ENCODE data around the gene POLR1F. TPM values are rescaled to one million over a fixed set of nuclear protein-coding genes. Genes with fewer than 3 reads are reported as not detected.
A peak's percentile ranks its signal among the peaks of the same experiment; 100 is the strongest.

POLR1F gene
- total RNA-seq = 10 to 100 TPM in 1 of 2 donors, 1 to 10 TPM in 1; 6.6 to 20.9 TPM

- ATAC-seq (ENCODE audit: insufficient number of reproducible peaks, low FRiP score, low read depth) = peak; percentile 90
- Histone ChIP-seq H3K9me3 (no peaks in the 10 kb centered on the region), H3K27me3 (replicated peaks; ENCODE audit: insufficient read depth) (no peaks in the 10 kb centered on the region), H3K4me1 (ENCODE audit: control insufficient read depth in 1 of 2, low read depth in 2 of 2) (peaks cover 6 to 24% of the 10 kb centered on the region in 2 donors), H3K36me3 (no peaks in the 10 kb centered on the region), H3K4me3 (peak within 1 kb of the TSS; percentile 86), H3K27ac (peak within 1 kb of the TSS; percentile 38 to 60)
- peak; percentile 89 for TF ChIP-seq CTCF (IDR thresholded peaks at IDR 0.05)
- DNase-seq (ENCODE audit: low spot score) = peak; percentile 70
Observed at GRCh38 chr7:19708397-19709248, at the start of gene POLR1F. TSS of gene POLR1F (minus strand) at chr7:19709037. CDS start at chr7:19709016, 21 bp downstream.

GRCh38 chr7:19754521-19755116, 45.8 kb upstream of the POLR1F start:
- H3K27me3 ChIP-seq (replicated peaks; ENCODE audit: insufficient read depth) = no peaks in the 10 kb centered on the region
- H3K9me3 ChIP-seq = no peaks in the 10 kb centered on the region
- no peak overlapping the region for H3K4me3 ChIP-seq
- peak; percentile 45 for TF ChIP-seq CTCF (IDR thresholded peaks at IDR 0.05)
- no peaks in the 10 kb centered on the region for H3K36me3 ChIP-seq
- ATAC-seq (ENCODE audit: insufficient number of reproducible peaks, low FRiP score, low read depth) (no peak), DNase-seq (ENCODE audit: low spot score) (no peak)
- H3K4me1 ChIP-seq (ENCODE audit: control insufficient read depth in 1 of 2, low read depth in 2 of 2) = no peaks in the 10 kb centered on the region
- no peak overlapping the region for H3K27ac ChIP-seq

- no peaks in the 10 kb centered on the region for H3K27me3 ChIP-seq (replicated peaks; ENCODE audit: insufficient read depth)
- H3K27ac ChIP-seq = no peak overlapping the region
- ATAC-seq (ENCODE audit: insufficient number of reproducible peaks, low FRiP score, low read depth) = no peak
- no peak for DNase-seq (ENCODE audit: low spot score)
- H3K9me3 ChIP-seq = no peaks in the 10 kb centered on the region
- no peak overlapping the region for H3K4me3 ChIP-seq
- H3K36me3 ChIP-seq = no peaks in the 10 kb centered on the region
- H3K4me1 ChIP-seq (ENCODE audit: control insufficient read depth in 1 of 2, low read depth in 2 of 2) = no peaks in the 10 kb centered on the region
- TF ChIP-seq CTCF (IDR thresholded peaks at IDR 0.05) = no peak
Observed at GRCh38 chr7:19752020-19752419, 43.2 kb upstream of the POLR1F start.

GRCh38 chr7:19749658-19750057, 40.8 kb upstream of the POLR1F start:
- no peak for ATAC-seq (ENCODE audit: insufficient number of reproducible peaks, low FRiP score, low read depth)
- no peak for DNase-seq (ENCODE audit: low spot score)
- no peak for TF ChIP-seq CTCF (IDR thresholded peaks at IDR 0.05)
- no peak overlapping the region for H3K27ac ChIP-seq
- no peaks in the 10 kb centered on the region for H3K9me3 ChIP-seq
- no peak overlapping the region for H3K4me3 ChIP-seq
- H3K36me3 ChIP-seq = no peaks in the 10 kb centered on the region
- H3K27me3 ChIP-seq (replicated peaks; ENCODE audit: insufficient read depth) = no peaks in the 10 kb centered on the region
- no peaks in the 10 kb centered on the region for H3K4me1 ChIP-seq (ENCODE audit: control insufficient read depth in 1 of 2, low read depth in 2 of 2)

- peak; percentile 27 for TF ChIP-seq CTCF (IDR thresholded peaks at IDR 0.05)
- no peaks in the 10 kb centered on the region for H3K9me3 ChIP-seq
- H3K27me3 ChIP-seq (replicated peaks; ENCODE audit: insufficient read depth) = no peaks in the 10 kb centered on the region
- ATAC-seq (ENCODE audit: insufficient number of reproducible peaks, low FRiP score, low read depth) (no peak), DNase-seq (ENCODE audit: low spot score) (no peak)
- H3K36me3 ChIP-seq = no peaks in the 10 kb centered on the region
- H3K4me3 ChIP-seq = no peak overlapping the region
- H3K4me1 ChIP-seq (ENCODE audit: control insufficient read depth in 1 of 2, low read depth in 2 of 2) = no peaks in the 10 kb centered on the region
- H3K27ac ChIP-seq = no peak overlapping the region
Observed at GRCh38 chr7:19747740-19748339, 39.0 kb upstream of the POLR1F start.

Measured in thoracic aorta (tissue), 2 donors.